ENCODE measurements around the gene LBR.

Gene LBR

DNA sequence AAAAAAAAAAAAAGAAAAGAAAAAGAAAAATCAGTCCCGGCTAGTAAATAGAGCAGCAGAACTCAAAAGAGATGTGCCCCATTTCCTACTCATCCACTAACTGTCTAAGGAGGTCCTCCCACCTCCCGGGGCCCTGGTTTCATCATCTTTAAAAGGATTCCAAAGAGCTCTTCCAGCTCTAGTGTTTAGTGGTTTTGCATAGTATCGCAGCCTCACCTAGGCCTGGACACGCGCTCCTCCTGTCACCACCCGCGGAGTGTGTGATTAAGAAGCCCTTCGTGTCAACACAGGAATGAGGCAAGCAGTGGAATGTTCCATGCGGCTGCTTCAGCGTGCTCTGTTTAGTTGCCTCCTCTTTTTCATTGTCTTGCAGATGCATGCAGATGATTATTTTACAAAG, 49.0 kb downstream of the LBR start:
- no peak overlapping the region for H3K4me3 ChIP-seq (ENCODE audit: low read depth, low read length)

DNA sequence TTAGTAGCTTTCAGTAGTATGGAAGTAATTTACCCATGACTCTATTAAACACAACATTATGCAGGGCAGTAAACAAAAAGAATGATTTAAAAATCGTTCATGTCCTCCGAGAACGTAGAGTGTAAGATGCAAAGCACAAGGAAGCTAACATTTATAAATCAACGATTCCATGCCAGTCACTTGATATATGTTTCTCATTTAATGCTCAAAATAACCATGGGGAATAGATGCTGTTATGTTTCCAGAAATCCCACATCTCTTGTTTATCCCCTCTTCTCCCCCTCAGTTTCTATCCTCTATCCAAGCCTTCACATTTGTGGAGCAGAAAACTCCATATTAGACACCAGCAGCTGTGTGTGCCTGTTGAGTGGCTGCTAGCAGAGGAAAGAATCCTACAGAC, 52.8 kb downstream of the LBR start:
- no peak overlapping the region for H3K4me3 ChIP-seq (ENCODE audit: low read depth, low read length)

DNA sequence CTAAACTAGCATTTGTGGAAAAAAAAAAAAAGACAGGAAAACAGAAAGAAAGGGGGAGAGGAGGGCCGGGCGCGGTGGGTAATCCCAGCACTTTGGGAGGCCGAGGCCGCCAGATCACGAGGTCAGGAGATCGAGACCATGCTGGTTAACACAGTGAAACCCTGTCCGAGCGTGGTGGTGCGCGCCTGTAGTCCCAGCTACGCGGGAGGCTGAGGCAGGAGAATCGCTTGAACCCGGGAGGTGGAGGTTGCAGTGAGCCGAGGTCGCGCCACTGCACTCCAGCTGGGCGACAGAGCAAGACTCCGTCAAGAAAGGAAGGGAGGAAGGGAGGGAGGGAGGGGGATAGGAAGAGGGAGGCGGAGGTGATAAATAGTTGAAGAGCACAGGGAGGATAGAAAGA, 54.7 kb downstream of the LBR start:
- no peak overlapping the region for H3K4me3 ChIP-seq (ENCODE audit: low read depth, low read length)

DNA sequence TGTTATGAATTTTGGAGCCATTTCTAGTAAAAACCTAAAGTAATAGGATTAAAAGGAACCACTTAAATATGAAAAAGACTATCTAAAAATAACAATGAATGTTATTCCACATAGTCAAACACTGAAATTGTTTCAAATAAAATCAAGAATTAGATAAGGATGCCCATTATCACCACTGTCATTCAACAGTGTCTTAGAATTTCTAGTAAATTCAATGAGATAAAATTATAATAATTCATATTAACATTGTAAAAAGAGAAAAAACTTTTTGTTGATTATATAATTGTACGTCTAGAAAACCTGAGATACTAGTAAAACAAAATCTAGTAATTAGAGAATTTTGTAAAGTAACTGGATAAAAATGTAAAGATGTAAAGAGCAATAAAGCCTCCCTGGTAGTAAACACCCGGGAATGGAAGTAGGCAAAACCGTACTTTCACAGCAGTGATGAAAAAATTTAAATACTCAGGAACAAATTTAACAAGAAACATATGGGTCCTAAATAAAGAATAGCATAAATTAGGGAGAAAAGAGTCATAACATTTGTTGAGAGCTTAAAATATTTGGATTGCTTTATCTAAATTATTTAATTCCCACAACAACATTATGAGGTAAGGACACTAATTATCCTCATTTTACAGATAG, 56.4 kb downstream of the LBR start:
- no peak overlapping the region for H3K4me3 ChIP-seq (ENCODE audit: low read depth, low read length)

DNA sequence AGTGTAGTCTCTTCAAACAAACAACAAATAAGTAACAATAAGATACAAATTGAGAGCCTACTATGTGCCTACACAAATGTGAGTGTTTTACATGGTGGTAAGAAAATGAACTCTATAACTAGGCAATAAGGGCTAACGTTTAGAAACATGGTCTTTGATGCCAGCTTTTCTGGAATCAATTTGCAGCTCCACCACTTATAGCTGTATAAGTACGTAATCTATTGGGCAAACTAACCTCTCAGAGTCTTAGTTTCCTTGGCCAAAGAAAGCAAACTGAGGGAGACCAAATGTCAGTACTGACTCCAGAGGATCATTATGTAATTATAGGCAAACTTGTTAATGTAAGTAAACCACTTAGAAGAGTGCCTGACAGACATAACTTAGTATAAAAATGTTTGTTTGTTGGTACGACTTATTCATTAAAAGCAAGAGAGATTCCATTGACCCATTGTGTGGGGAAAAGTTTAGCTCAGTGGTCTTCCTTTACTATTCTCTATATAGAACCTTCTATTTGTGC, 59.7 kb downstream of the LBR start:
- H3K4me3 ChIP-seq (ENCODE audit: low read depth, low read length), result no peak overlapping the region

DNA sequence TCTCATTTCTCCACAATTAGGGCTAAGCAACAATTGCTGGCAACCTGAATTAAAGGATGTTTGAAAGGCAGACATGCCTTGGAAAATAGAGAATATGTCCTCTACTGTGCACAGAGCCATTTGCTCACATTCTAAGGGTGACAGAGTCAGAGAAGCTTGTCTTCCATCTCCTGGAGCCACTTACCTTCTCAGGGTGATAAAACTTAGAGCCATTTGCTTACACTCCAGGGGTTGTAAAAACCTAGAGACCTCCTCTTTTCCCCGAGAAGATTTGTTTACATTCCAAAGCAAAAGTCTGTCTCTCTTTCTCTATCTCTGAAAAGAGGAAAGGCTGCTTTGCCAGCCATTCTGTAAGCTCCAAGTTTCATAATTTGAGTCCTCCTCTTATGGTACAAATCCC, 61.3 kb downstream of the LBR start:
- no peak overlapping the region for H3K4me3 ChIP-seq (ENCODE audit: low read depth, low read length)

DNA sequence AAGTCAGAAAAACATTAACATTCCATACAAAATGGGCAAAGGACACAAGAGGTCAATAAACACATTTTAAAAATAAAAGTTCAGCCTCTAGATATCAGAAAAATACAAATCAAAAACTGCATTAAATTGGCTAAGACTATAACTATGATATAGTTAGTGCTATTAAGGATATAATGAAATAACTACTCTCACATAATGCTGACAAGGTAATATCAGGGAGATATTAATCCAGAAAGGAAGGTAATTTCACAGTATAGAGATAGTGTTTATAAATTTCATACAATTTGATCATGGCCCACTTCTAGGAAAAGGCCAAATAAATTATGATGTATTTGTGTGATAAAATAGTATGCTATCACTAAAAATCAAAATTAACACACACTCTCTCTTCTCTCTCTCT, 61.8 kb downstream of the LBR start:
- H3K4me3 ChIP-seq (ENCODE audit: low read depth, low read length), result no peak overlapping the region

DNA sequence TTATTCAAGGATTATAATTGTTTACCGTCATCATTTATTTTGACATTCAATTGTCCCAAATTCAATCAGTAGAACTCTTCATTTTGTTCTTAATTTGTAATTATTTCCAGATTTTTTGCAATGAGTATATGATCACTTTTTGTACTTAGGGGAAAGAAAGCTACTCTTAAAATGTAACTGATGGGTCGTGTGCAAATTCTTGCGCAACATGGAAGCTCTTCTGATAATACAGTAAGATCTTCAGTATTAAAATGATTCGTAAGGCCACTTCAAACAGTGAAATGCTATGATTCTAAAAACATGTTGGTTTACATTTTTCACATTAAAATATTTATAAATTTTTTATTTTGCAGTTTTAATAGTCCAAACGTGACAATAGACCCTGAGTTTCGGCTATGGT, 63.4 kb downstream of the LBR start:
- no peak overlapping the region for H3K4me3 ChIP-seq (ENCODE audit: low read depth, low read length)

DNA sequence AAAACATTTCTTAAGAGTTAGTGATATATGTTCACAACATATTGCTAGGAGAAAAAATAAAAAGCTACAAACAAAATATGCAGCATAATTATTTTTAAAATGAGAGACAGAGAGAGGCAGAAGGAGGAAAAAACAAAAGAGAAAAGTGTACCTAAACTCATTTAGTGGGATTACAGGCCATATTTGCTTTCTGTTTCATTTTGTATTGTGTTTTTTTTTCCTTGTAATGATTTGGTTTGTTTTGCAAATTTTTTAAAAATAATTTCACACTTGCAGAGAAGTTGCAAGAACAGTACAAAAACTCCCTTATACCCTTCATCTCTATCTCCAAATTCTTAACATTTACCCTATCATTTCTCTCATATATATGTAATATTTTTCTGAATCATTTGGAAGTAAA, 65.0 kb downstream of the LBR start:
- no peak overlapping the region for H3K4me3 ChIP-seq (ENCODE audit: low read depth, low read length)

DNA sequence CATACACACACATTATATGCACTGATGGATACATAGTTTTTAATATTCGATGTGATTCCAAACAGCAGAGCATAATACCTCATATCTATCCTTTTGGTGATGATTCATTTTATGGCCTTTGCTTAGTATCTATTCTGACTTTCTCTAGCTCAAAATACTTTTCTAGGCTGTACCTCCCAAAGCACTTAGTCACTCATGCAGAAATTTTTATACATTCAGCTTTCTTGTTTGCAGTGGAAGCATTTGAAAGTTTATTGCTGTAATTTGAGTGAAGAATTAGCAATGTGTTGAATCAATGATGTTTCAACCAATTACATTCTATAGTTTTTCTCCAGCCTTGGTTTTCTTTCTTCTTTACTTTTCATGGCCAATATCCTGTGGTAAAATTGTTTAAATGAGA, 66.7 kb downstream of the LBR start:
- no peak overlapping the region for H3K4me3 ChIP-seq (ENCODE audit: low read depth, low read length)

DNA sequence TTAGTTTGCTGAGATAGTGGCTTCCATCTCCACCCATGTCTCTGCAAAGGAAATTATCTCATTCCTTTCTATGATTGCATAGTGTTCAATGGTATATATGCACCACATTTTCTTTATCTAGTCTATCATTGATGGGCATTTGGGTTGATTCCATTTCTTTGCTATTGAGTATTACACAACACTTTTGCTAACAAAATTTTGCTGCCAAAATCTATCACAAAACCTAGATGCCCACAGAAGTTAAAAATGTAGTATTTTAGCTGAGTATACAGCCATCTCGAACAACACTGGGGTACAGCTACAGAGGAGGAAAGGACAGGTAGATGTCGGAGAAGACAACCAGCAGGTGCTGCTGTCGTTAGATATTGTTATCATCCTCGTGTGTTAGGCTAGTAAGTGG, 67.7 kb downstream of the LBR start:
- no peak overlapping the region for H3K4me3 ChIP-seq (ENCODE audit: low read depth, low read length)

DNA sequence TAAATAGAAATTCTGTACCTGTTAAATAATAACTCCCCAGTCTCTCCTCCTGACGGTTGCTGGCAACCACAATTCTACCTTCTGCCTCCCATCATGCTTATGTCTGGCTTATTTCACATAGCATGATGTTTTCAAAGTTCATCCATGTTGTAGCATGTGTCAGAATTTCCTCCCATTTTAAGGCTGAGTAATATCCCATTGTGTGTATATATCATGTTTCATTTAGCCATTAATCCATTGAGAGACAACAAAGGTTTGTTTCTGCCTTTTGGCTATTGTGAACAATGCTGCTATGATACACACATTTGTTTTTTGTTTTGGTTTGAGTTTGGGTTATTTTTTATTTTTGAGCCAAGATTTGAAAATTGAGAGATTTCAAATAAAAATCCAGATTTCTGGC, 72.0 kb downstream of the LBR start:
- no peak overlapping the region for H3K4me3 ChIP-seq (ENCODE audit: low read depth, low read length)

DNA sequence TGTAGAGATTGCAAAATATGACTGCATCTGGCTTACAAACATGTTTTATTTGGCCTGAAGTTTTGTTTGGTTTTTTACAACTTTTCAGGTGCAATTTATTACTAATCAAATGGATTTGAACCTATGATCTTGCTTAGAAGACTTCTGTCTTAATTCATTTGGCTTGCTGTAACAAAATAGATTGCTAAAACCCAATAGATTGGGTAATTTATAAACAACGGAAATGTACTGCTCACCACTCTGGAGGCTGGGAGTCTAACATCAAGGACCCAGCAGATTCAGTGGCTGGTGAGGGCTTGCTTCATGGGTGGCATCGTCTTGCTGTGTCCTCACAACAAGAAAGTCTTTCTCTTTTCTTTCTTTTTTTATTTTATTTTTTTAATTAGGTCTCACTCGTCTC, 72.9 kb downstream of the LBR start:
- H3K4me3 ChIP-seq (ENCODE audit: low read depth, low read length), result no peak overlapping the region
